Fibroblast of upper back skin (primary cell): ENCODE measurements around the gene ANO6.

ENCODE experiments used
- DNase-seq: peaks from one replicate; pipeline ENCODE4 v3.0.0-alpha.2; 2013

Gene ANO6

DNA sequence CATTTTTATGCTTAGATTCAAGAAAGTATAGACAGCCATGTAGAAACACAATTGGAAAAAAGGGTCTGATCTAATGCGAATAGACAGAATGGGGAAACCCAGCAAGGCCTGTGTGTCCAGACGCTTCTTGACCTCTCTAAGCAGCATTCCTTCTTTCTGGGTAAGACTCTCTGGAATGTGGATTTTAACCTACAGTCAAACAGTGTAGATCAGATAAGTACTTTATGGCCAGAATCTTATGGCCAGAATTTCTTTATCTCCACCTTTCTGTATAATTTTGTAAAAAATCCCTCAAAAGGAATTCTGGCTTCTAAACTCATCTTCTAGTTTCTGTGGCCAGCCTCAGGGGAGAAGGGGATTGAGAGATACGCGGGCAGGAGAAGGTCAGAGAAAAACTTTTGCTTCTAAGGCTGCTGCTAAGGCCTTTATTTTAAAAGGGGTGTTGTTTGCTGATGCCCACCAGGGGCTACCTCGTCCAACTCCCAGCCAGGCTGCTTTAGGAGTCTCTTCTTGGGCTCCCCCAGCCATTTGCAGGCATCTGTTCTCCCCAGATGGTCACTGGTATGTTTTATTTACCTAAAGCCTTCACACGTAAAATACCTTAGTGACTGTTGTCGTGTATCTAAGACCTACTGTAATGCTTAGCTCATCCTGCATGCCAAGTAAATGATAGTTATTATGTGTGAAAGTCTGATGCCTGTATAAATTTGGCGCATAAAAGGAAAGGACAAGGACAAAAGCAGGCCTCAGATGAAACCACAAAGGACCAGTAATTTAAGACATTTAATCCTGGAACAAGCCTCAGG, 68.4 kb downstream of the ANO6 start:
- DNase-seq = peak; percentile 83

DNA sequence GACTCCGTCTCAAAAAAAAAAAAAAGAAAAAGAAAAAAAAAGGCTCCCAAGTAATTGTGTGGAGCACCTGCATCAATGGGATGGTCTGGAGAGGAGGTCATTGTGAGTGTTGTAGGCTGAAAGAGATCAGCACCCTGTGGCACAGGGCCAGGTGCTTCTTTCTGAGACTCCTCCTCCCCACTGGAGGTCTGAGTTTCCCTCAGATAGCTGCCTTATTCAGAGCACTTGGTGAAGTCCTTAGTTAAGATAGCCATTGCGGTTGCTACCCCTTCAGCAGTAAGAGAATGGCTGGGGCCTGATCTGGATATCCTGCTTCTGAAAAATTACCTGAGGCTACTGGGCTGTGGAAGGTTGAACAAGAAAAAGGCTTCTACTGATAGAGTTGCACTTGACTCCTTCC, 69.8 kb downstream of the ANO6 start:
- no peak for DNase-seq

DNA sequence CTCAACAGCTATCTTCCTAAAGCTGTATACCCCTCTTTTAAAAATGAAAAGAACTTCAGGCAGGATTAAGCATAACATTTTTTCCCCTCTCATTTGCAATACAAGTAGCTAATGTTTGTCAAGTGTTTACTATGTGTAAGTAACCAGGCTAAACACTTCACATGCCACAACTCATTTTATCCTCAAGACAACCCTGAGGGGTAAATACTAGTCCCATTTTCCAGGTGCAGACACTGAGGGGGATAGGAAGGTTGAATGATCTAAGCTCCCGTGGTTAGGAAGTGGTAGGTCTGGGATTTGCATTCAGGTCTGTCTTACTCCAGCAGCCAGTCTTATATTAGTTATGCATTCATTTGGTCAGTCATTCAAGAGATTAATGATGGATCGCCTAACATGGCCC, 70.7 kb downstream of the ANO6 start:
- no peak for DNase-seq

DNA sequence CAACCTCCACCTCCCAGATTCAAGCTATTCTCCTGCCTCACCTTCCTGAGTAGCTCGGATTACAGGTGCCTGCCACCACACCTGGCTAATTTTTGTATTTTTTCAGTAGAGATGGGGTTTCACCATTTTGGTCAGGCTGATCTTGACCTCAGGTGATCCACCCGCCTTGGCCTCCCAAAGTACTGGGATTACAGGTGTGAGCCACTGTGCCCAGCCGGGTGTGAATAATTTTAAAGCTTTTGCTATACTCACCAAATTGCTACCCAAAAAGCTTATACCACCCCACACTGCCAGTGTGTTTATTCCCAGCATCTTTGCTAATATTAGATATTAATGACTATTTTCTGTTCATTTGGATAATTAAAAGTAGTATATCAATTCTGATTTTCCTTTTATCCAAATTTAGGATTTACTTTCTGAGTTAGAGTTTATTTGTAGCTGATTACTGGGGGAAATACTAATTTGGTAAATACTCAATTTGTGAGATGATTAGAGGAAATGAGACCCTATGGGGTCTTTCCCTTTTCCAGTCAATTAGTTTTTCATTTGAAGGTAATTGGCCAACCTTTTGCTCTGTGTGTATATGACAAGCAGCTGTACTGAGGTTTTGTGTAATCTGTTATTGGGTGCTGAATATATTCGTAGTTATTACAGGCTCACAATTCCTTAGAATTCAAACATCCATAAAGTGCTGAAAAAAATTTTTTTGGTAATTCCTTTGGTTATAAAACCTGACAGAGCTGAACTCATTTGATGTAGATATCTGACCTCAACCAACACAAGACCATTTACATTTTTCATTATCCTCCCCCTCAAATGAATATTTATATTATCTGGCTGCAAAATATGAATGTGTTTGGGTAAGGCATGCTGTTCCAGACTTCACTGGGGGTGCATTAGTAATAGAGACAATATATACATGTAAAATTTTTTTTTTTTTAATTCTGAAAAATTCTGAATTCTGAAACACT, 73.6 kb downstream of the ANO6 start:
- no peak for DNase-seq

DNA sequence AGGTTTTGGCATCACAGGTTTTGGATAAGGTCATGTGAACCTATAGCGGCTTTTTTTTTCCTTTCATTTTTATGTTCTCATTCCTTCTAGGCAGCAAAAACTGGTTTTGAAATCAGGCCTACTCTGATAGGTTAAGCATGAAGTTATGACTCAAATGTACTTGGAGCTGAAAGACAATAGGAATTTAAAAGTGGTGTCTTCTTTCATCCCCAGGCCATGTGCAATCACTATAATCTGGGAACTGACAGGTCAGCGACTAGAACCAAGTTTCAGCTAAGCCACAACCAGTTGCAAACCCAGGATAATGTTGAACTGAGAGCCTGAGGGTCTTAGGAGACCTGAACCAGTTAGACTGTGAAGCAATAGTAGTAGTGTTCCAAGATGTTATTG, 74.3 kb downstream of the ANO6 start:
- peak; percentile 72 for DNase-seq

DNA sequence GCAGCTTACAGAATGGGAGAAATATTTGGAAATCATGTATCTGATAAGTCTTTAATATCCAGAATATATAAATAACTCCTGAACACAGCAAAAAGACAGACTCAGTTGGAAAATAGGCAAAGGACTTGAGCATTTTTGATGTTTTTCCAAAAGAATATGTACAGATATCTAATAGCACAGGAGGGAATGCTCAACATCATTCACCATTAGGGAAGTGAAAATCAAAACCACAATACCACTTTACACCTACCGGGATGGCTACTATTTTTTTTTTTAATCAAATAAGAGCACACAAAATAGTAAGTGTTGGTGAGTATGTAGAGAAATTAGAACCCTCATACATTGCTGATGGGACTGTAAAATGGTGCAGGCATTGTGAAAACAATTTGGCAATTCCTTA, 75.6 kb downstream of the ANO6 start:
- DNase-seq = no peak

DNA sequence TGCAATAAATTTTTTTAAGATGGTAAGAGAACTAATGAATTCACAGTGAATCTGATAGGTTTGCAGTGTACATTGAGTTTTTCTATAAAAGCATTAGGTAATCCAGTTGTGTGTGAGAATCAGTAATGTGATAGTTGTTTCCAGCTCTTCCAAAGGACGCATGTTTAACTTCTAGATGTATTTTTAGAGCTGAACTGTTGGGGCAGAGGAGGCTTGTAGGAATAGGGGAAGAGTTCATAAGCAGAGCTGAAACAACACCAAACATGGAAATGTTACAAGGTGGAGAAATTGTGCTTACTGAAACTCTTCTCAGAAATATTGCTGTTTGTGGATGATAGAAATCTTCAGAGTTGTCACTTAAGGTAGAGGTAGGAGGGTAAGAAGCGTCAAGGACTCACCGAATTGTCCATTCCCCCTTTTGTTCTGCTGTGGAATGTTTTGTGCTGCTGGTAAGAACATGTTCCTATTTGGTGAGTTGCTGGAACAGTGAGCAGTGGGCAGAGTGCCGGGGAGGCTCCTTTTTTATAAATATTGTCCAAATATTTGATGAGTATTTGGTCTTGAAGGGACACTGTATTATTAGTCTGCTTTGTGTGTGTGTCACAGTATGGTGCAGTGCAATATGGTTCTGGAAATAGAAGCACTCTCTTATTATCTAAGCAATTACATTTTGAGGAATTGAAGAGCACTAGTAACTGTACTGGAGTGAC, 76.7 kb downstream of the ANO6 start:
- DNase-seq = no peak

DNA sequence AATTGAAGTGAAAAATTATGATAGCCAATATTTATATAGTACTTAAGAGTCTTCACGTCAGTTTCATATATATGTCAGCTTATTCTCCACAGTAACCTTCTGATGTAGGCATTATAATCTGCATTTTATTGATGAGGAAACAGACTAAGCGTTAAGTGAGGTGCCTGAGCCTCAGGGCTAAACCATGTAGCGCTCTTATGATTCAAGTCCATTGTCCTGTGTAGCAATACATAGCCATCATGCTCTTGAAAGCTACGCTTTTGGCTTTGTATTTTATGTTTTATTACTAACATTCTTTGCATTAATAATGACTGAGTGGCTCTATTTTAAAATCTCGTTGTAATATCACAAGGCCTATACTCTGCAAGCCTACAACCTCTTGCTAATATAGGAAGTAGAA, 79.0 kb downstream of the ANO6 start:
- no peak for DNase-seq

DNA sequence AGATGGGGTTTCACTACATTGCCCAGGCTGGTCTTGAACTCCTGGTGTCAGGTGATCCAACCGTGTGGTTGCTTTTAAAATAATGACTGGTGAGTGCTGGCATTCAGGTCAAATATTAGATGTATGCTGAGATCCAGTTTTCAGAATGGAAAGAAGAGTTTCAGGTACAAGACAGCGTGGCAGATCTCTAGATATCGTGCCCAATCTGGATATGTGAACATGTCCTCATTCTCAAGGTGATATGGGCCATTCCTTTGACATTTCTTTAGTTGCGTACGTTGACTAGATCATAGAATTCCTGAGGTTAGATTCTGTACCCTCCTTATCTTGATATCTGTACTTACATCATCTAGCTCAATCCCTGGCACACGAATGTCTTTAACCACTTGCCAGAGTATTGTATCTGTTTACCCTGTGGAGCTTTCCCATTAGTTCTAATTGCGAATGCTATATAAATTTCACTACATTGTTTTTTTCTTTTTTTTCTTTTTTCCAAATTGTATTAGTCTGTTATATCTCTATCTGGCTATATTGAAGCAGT, 80.2 kb downstream of the ANO6 start:
- DNase-seq = no peak

DNA sequence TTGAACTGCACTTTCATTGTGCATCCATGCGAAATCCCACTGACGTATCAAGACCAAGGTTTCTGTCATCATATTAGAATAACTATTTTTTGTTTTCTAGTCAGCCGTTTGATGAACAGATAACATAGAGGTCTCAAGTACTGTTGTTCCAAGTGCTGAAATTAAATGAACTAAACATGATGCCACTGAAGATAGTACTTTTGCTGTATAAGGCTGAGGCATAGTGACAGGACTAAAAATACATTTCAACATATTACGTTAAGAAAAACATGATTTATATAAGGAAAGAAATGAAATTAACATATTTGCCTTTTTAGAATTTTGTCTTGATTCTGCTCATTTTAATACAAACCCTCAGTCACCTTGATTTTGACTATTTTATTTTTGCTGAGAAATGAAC, 82.2 kb downstream of the ANO6 start:
- no peak for DNase-seq

DNA sequence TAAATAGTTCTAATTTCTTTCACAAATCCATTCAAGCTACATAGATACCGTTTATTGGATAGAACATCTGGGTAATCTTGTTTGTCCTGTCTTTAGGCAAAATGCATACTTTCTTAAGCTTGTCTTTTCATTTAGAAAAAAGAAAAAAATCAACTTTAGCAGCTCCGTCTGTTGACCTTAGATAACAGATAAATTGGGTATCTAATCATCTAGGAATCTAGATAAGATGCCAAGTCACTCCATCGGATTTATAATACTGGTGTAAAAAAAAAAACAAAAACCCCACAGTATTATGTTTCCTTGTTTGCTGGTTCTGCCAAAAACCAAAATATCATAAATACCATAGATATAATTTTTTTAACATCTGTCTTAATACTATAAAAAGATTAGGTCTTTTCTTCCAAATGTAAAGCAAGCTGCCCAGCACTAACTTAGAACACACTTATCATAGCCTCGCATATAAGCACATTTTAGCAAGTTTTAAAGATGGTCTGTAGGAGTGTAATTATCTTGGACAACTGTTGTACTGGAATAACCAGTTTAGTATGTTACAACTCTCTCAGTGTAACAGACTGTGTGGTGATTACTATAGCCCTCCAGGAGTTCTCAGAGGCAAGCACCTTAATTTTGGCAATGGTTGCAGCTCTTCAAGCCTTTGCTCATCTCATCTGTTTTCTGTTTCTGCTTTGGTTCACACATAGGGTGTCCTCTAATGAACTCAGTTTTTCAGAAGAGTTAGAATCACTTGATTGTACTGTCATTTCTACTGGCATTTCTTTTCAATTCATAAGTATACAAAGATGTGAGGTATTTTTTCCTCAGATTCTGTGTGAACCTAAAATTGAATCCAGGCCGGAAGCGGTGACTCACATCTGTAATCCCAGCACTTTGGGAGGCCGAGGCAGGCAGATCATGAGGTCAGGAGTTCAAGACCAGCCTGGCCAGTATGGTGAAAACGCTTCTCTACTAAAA, 83.1 kb downstream of the ANO6 start:
- DNase-seq = peak; percentile 65

DNA sequence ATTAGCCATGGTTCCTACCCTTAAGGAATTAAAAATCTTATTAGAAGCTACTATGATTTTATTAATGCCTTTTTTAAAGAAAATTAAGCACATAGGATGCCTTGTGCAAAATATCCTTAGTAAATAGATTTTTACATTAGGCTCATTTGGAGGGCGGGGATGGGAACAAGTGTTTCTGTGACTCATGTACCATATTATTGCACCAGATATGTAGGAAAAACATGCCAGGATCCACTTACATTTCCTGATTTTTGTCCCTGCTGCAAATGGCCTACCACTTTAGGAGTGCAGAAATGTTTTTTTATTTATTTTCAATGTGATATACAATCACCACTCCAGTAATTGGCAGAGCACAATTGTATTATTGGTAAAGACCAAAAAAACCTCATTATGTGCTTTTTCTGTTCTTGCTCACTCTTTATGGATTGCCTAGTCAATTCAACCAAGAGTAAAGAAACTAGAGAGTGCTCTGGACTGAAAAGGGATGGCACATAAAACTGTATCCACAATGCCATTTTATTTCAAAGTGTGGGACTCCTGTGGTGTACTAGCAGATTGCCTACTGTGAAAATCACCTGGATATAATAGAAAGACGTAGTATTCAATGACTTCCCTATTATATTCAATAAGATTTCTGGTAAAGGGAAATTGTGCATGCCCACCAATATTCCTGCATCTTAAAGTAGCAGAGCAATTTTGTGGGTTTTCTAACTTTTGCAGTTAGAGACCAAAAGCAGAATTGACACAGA, 86.9 kb downstream of the ANO6 start:
- DNase-seq = no peak

DNA sequence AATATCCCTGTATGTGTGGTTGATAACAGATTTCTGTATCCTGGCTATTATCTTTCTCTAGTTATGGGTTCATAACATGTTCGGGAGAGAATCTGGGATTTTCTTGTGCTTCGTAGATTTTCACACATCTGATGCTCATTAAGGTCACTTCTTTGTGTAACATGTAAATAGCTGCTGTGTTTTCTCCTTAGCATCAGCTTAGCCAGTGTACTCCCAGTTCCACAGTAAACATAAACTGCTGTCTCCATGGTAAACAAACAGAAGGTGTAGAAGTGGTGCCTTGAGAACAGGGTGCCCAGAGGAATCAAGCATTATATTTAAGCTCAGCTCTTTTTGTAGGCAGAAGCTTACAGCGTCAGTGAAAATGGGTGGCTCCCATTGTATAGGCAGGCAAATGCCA, 88.0 kb downstream of the ANO6 start:
- DNase-seq = no peak

DNA sequence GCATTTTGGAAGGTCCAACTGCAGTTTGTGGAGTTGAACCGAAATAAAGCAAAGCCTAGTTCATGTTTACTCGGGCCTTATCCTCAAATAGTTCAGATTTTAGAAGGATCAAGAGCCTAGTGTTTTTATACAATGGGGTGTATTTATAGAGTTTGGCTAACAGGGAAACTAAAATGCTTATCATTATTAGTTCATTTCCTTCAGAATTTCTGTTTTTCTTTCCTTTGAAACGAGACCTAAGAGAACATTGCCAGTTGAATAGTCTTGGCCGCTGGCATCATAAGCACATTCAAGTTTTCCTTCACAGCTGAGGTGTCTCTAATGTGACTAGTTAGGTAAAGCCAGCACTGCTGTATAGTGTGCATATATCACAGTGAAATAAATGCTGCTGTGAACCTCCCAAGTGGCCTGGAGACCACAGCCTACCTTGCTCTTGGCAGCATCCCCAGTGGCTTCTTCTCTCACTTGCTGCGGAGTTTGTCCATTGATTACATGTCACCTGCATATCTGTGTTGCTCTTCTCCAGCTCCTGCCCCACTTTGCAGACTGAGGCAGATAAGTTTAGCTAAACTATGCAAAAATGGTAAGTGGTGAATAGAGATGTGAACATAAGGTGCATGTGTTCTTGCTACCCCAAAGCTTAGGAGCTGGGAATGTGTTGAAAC, 88.8 kb downstream of the ANO6 start:
- DNase-seq = no peak

DNA sequence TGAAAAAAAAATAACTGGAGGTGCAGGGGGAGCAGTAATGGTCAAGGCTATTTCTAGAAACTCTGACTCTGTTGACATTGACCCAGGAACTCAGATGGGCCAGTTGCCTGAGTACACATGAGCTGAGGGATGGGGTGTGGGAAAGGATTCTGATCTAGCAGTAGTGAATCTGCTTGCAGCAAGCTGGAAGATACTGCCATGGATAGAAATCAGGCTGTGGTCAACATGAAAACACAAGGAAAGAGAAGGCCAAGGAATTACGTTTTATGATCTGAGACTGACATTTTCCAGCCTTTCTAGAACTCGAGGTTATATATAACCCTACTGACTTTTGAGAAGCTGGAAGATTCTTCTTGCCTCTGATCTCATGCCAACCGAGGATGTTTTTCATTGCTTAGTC, 90.0 kb downstream of the ANO6 start:
- DNase-seq = peak; percentile 30

DNA sequence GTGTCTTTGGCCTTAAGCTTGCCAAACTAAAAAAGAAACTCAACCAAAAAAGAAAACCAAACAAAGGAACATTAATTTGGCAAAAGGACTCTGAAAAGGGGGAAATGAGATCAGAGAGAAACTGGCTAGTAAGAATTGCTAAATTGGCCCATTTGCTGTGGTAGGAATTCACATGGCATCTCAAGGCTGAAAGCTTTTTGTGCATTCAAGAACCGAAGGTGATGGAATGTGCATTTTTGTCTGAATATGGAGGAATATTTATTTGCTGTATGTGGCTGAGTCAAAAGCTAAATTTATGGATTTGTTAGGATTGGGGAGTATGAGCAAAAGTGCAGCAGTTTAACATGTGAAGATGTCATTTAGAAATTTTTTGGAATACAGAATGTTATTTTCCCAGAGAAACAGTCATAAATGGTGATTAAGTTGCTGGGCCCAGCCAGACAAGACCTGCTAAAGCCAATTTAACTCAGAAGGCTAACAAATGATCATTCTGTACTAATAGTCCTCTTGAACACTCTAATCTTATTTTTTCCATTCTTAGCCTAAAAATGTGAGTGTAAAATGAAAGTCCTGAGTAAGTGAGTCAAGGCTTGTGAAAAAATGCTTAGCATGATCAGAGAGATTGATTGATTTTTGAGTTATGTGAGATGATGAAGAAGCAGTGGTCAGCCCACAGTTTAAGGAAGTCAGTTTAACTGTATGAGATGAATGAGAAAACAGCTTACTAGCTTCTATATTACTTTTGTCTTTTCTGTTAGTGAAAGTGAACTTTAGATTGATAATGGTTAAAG, 94.1 kb downstream of the ANO6 start:
- DNase-seq = peak; percentile 72

DNA sequence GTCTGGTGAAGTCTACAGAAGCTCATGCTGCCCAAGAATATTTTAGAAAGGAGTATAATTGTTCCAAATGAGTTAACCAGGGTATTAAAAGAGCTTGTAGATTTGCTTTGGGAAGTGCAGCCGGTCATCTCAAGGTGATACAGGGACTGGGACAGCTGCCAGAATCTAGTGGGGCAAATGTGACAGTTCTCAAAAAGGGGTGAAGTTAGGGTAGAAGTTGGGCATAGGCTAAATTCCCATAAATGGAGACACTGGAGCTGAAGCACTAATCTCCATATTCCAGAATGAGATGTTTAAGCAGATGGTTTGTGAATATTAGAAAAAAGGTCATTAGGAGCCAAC, 94.7 kb downstream of the ANO6 start:
- DNase-seq = no peak

DNA sequence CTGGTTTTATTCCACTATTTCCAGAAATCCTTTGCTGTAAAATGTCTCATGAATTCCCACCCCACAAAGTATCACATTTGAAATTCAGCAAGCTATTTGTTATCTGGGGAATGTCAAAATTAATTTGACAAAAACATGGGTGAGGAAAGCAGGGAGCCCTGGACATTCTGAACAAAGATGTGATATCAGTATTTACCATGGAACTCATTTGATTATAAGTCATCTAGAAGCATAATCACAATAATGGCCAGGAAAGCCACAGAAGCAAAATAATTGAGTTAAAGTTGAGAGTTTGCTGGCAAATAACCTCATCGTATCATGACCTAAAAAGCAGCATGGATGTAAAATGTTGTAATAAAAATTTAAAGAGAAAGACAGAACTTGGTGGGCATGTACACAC, 96.1 kb downstream of the ANO6 start:
- DNase-seq = no peak

DNA sequence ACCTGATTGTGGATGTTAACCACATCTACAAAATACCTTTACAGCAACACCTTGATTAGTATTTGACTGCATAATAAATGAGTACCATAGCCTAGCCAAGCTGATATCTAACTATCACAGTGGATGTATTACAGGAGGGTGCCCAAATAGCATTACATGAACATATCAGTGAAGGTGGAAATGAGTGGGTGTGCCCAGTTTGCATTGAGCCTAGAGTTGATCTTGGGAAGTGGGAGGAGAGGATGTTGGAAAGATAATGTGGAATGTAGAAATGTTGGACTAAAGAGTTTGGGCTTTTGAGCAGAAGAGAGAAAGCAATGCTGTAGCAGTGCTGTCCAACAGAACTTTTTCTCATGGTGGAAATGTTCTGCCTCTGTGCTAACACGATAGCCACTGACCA, 98.9 kb downstream of the ANO6 start:
- no peak for DNase-seq

DNA sequence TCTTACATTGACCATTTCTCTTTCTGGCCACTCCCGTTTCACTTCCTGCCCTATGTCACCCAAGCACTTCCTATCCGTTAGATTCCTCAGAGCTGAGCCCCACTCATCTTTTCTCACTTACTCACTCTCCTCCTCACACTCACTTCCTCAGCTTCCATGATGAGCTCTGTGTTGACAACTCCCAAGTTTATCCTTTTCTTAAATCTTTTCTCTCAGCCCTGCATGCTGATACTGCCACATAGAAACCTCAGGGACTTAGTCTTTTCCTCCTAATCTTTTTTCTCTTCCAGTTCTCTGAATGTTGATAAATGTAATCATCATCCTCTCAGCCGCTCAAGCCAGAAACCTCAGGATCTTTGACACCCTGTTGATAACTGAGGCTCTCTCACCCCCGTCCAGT, 99.6 kb downstream of the ANO6 start:
- DNase-seq = no peak
